ENCODE data around the gene PPME1. TPM values are rescaled to one million over a fixed set of nuclear protein-coding genes. Genes with fewer than 3 reads are reported as not detected.

PPME1 gene
- total RNA-seq, 1 experiment from 2014 or later: 39.4 TPM

GRCh38 chr11:74262725-74263124 lies 91.6 kb downstream of the PPME1 start:
- no peak overlapping the region for H3K56ac ChIP-seq (ENCODE audit: insufficient read length, low read depth, low read length)
- Mint-ChIP-seq H3K9me3 (peaks cover 0 to 4% of the 10 kb centered on the region in 2 experiments; a peak in 2 of 5 replicates), H3K4me1 (no peaks in the 10 kb centered on the region), H3K27ac (no peak overlapping the region; a peak in 1 of 7 replicates), H3K27me3 (ENCODE audit: low read depth) (peaks cover 1% of the 10 kb centered on the region), H3K4me3 (no peak overlapping the region), H3K36me3 (ENCODE audit: insufficient read depth in 1 of 3, low read depth in 3 of 3) (no peaks in the 10 kb centered on the region; a peak in 2 of 7 replicates)
- no peak overlapping the region for H4K8ac ChIP-seq (replicated peaks; ENCODE audit: insufficient read length, low read depth, low read length)
- no peak overlapping the region for H2BK5ac ChIP-seq (ENCODE audit: insufficient read length, low read length)
- H3K23me2 ChIP-seq (ENCODE audit: insufficient read length, low read depth, low read length, poor library complexity, severe bottlenecking): no peaks in the 10 kb centered on the region
- no CpG with 5 or more reads among the region's 2 CpGs for WGBS (ENCODE audit: extremely low coverage, insufficient read length, low lambda C conversion rate)
- no peak overlapping the region for H3K27ac ChIP-seq (ENCODE audit: insufficient read length, low read depth, low read length)
- no peak overlapping the region for H3K4ac ChIP-seq (ENCODE audit: low read depth, low read length)
- H3K23ac ChIP-seq (ENCODE audit: insufficient read length, low read depth, low read length): no peak overlapping the region
- no peaks in the 10 kb centered on the region for H4K20me1 ChIP-seq (ENCODE audit: control insufficient read depth, insufficient read depth, insufficient read length)
- no peak overlapping the region for H3K4me2 ChIP-seq (ENCODE audit: insufficient read depth, insufficient read length, low read length)
- H3K79me2 ChIP-seq (ENCODE audit: insufficient read depth, low read length): no peaks in the 10 kb centered on the region
- H2AFZ ChIP-seq (ENCODE audit: low read length): no peak overlapping the region
- H3T11ph ChIP-seq (ENCODE audit: low read length): no peak overlapping the region
- H3K79me1 ChIP-seq (ENCODE audit: insufficient read depth, low read depth, low read length, poor library complexity, severe bottlenecking): no peaks in the 10 kb centered on the region
- H4K91ac ChIP-seq (ENCODE audit: insufficient read length, low read depth, low read length): no peak overlapping the region
- H2BK12ac ChIP-seq (ENCODE audit: insufficient read length, low read depth, low read length): no peak overlapping the region
- H3K18ac ChIP-seq (ENCODE audit: insufficient read length, low read depth, low read length): no peak overlapping the region
- no peak for TF ChIP-seq CTCF (conservative IDR thresholded peaks at IDR 0.05)
- no peak overlapping the region for H2BK20ac ChIP-seq (ENCODE audit: low read depth, low read length, poor library complexity, severe bottlenecking)
- DNase-seq: no peak
- no peaks in the 10 kb centered on the region for H3K27me3 ChIP-seq (ENCODE audit: insufficient read depth, low read length)
- H3K9ac ChIP-seq (ENCODE audit: extremely low read depth, insufficient read length, low read length): no peak overlapping the region
- H4K5ac ChIP-seq (ENCODE audit: insufficient read length, low read depth, low read length): no peak overlapping the region
- no peak overlapping the region for H2BK15ac ChIP-seq (ENCODE audit: low read depth, low read length)
- no peaks in the 10 kb centered on the region for H3K4me1 ChIP-seq (ENCODE audit: insufficient read depth, low read length)
- no peak overlapping the region for H2BK120ac ChIP-seq (ENCODE audit: low read depth, low read length, poor library complexity, severe bottlenecking)
- H2AK5ac ChIP-seq (ENCODE audit: insufficient read length, low read length): no peak overlapping the region
- H3K14ac ChIP-seq (ENCODE audit: insufficient read depth, low read length): no peak overlapping the region
- no peaks in the 10 kb centered on the region for H3K9me3 ChIP-seq (ENCODE audit: control insufficient read depth, low read depth, low read length)
